GM12878 (cell line): ENCODE measurements around the gene SLC25A13. TPM values are rescaled to one million over a fixed set of nuclear protein-coding genes. Genes with fewer than 3 reads are reported as not detected.

Experiments
- ATAC-seq: fragments of 200-7000 bp; cut with Tn5 transposase; 3 replicates; pipeline ENCODE4 v1.9.1; 2020; ENCODE audit warnings: mild to moderate bottlenecking, moderate library complexity
- BruUV-seq: library from RNA; stranded (reverse); fragments of 400-500 nt; replicated peaks from 2 replicates; lab custom pipeline; 2021; lab: Mats Ljungman, UMichigan
- CTCF ChIA-PET: fragments of 300-600 bp; sonication (Branson Sonifier 250); formaldehyde crosslinking; extraction: SDS; loops from one replicate; lab custom pipeline; 2021; ENCODE audit warnings: inconsistent platforms; lab: Yijun Ruan, JAX
- POLR2A ChIA-PET: fragments of 350-600 bp; formaldehyde crosslinking; extraction: SDS; loops from one replicate; lab custom pipeline; 2021; ENCODE audit warnings: inconsistent platforms; lab: Charles Lee
- RAD21 ChIA-PET: fragments of 300-600 bp; sonication (Branson Sonifier 250); formaldehyde crosslinking; loops from one replicate; lab custom pipeline; 2023; ENCODE audit warnings: antibody characterized with exemption; ENCODE audit not compliant: unreplicated experiment; lab: Charles Lee
- SMC1A ChIA-PET: fragments of 300-600 bp; sonication (Branson Sonifier 250); formaldehyde crosslinking; loops from one replicate; lab custom pipeline; 2023; ENCODE audit not compliant: unreplicated experiment, uncharacterized antibody; lab: Charles Lee
- DNase-seq: peaks from one replicate; pipeline ENCODE4 v3.0.0-alpha.2; 2011; ENCODE audit warnings: low read depth, low spot score
- FAIRE-seq: peaks from 3 replicates; lab custom pipeline; 2011; peaks lifted over from hg19 to GRCh38; lab: Jason Lieb, UNC
- H2AFZ ChIP-seq: 2 replicates; pipeline ENCODE4 v1.6.0; 2011; ENCODE audit warnings: low read depth, low read length, control low read depth; ENCODE audit not compliant: control insufficient read depth
- H3K27ac ChIP-seq: 2 replicates; pipeline ENCODE4 v1.5.1; 2011; ENCODE audit warnings: control low read depth; ENCODE audit not compliant: control insufficient read depth, insufficient read depth
- H3K27me3 ChIP-seq, 2 experiments: replicated peaks in 1 of 2; 2 replicates each; pipeline versions ENCODE4 v1.6.0 to v1.6.1; 2011; ENCODE audit warnings: low read length in 1 of 2; ENCODE audit not compliant: control insufficient read depth in 2 of 2, insufficient read depth in 2 of 2
- H3K36me3 ChIP-seq, 2 experiments: 2 replicates each; pipeline ENCODE4 v1.5.1; 2011; ENCODE audit warnings: low read length in 1 of 2; ENCODE audit not compliant: control insufficient read depth in 2 of 2, insufficient read depth in 2 of 2
- H3K4me1 ChIP-seq: 2 replicates; pipeline ENCODE4 v1.6.1; 2011; ENCODE audit warnings: mild to moderate bottlenecking, low read length, moderate library complexity, mixed read lengths; ENCODE audit not compliant: control insufficient read depth, insufficient read depth
- H3K4me2 ChIP-seq: 2 replicates; pipeline ENCODE4 v1.6.0; 2011; ENCODE audit warnings: control low read depth; ENCODE audit not compliant: control insufficient read depth, insufficient read depth
- H3K4me3 ChIP-seq: fragments of 200-600 bp; sonication (generic); 2 replicates; pipeline ENCODE4 v1.5.1; 2016
- H3K79me2 ChIP-seq: 2 replicates; pipeline ENCODE4 v1.6.0; 2011; ENCODE audit warnings: low read length; ENCODE audit not compliant: control insufficient read depth, insufficient read depth
- H3K9ac ChIP-seq: 2 replicates; pipeline ENCODE4 v1.8.0; 2011; ENCODE audit warnings: low read length, control low read depth, mixed read lengths; ENCODE audit not compliant: control insufficient read depth, insufficient read depth
- H3K9me3 ChIP-seq: replicated peaks from 3 replicates; pipeline ENCODE4 v1.5.1; 2011; ENCODE audit warnings: mild to moderate bottlenecking, low read length; ENCODE audit not compliant: control insufficient read depth, insufficient read depth
- H4K20me1 ChIP-seq: 2 replicates; pipeline ENCODE4 v1.6.0; 2011; ENCODE audit not compliant: control insufficient read depth, insufficient read depth
- BCL11A ChIP-seq: IDR thresholded peaks from 2 replicates; pipeline ENCODE4 v1.6.1; 2011; ENCODE audit warnings: low read depth, low read length
- CTCF ChIP-seq, 3 experiments: IDR thresholded peaks in 2 of 3; conservative IDR thresholded peaks in 1 of 3; 2 replicates each; pipeline ENCODE4 v1.5.1; 2011; ENCODE audit warnings: low read depth in 3 of 3, low read length in 3 of 3, mild to moderate bottlenecking in 3 of 3, control low read depth in 2 of 3, moderate library complexity in 2 of 3, inconsistent platforms in 1 of 3, mixed read lengths in 1 of 3; ENCODE audit not compliant: control insufficient read depth in 2 of 3, insufficient read depth in 1 of 3; ENCODE audit errors: extremely low read depth in 1 of 3
- HDGF ChIP-seq: fragments of 450-650 bp; IDR thresholded peaks from 2 replicates; pipeline ENCODE4 v1.6.1; 2016; ENCODE audit warnings: antibody characterized with exemption
- MEF2A ChIP-seq: IDR thresholded peaks from 2 replicates; pipeline ENCODE4 v1.6.1; 2011; ENCODE audit warnings: low read depth, mild to moderate bottlenecking, low read length, moderate library complexity; ENCODE audit not compliant: insufficient read depth
- RAD21 ChIP-seq: IDR thresholded peaks from 2 replicates; pipeline ENCODE4 v1.6.1; 2011; ENCODE audit warnings: mild to moderate bottlenecking, low read depth, low read length, moderate library complexity; ENCODE audit not compliant: insufficient read depth
- RCOR1 ChIP-seq: conservative IDR thresholded peaks from 2 replicates; pipeline ENCODE4 v1.6.1; 2012; ENCODE audit warnings: low read depth, low read length, improper control_type of control experiment
- TBL1XR1 ChIP-seq: IDR thresholded peaks from 2 replicates; pipeline ENCODE4 v1.6.1; 2012; ENCODE audit warnings: low read depth, low read length, improper control_type of control experiment
- TCF12 ChIP-seq: IDR thresholded peaks from 2 replicates; pipeline ENCODE4 v1.6.1; 2011; ENCODE audit warnings: low read depth, mild to moderate bottlenecking, low read length
- YY1 ChIP-seq: IDR thresholded peaks from 2 replicates; pipeline ENCODE4 v1.6.1; 2011; ENCODE audit warnings: low read depth, mild to moderate bottlenecking, low read length
- ZNF687 ChIP-seq: fragments of 450-650 bp; IDR thresholded peaks from 2 replicates; pipeline ENCODE4 v1.6.1; 2017; ENCODE audit warnings: mild to moderate bottlenecking, moderate library complexity
- WGBS: methylation state at CpG from one replicate; pipeline ENCODE4 v1.1.6; 2016; ENCODE audit warnings: low lambda C conversion rate; ENCODE audit not compliant: insufficient replicate concordance, insufficient coverage; ENCODE audit errors: missing lambda C conversion rate; 5-methylcytosine and 5-hydroxymethylcytosine counted together
- in situ Hi-C: fragments of 300-500 bp; cut with MboI; formaldehyde crosslinking; loops from 9 replicates; pipeline ENCODE4 v1.14.3; 2018; ENCODE audit warnings: mixed read lengths
- intact Hi-C: fragments of 100-400 bp; cut with micrococcal nuclease; formaldehyde crosslinking; loops from one replicate; pipeline ENCODE4 v1.14.2; 2022; ENCODE audit not compliant: unreplicated experiment
- polyA plus RNA-seq, 11 experiments: library from polyadenylated mRNA; depleted of rRNA in 4 of 11; unstranded in 6 of 11; stranded (reverse) in 5 of 11; fragments of >200 nt; fragmentation: Nextera tagmentation in 4 of 11; fragmentation: Illumina TruSeq in 1 of 11; extraction: Ambion mirVana in 4 of 11; extraction: Trizol in 1 of 11; gene quantifications; 1 replicate in 1 of 11; 2 replicates in 10 of 11; pipeline versions ENCODE4 v1.2.1 to v1.2.3, GENCODE V29; 2011 to 2016; ENCODE audit warnings: inconsistent platforms in 2 of 11, missing spikeins in 2 of 11, low read depth in 1 of 11
- total RNA-seq, 4 experiments: library from RNA; depleted of rRNA in 3 of 4; stranded (reverse); fragments of >200 nt in 3 of 4; fragmentation: Illumina TruSeq in 1 of 4; extraction: Trizol in 1 of 4; gene quantifications; 2 replicates each; pipeline versions ENCODE4 v1.2.1 to v1.2.3, GENCODE V29; 2013 to 2021

The SLC25A13 gene
- total and polyA plus RNA-seq, 10 of the 15 experiments (the other 5 are each of a cell fraction or from before 2014, with no cell fraction given) = 7.0 to 24.7 (median 18.6) TPM

GRCh38 chr7:96225251-96225650, 96.6 kb downstream of the SLC25A13 start (continued):
- no peak for TF ChIP-seq RCOR1
- TF ChIP-seq ZNF687 = no peak
- TF ChIP-seq TBL1XR1 = no peak
- TF ChIP-seq YY1 = no peak

- Histone ChIP-seq H3K79me2 (no peaks in the 10 kb centered on the region), H3K9me3 (no peaks in the 10 kb centered on the region; the same call in 2 of the 3 replicates), H3K4me3 (no peak overlapping the region), H2AFZ (no peak overlapping the region), H3K27me3 (no peaks in the 10 kb centered on the region), H3K9ac (no peak overlapping the region), H3K27ac (no peak overlapping the region), H3K4me1 (no peaks in the 10 kb centered on the region), H3K4me2 (no peak overlapping the region), H4K20me1 (no peaks in the 10 kb centered on the region), H3K36me3 (no peaks in the 10 kb centered on the region; a peak in 1 of 4 replicates)
- intact Hi-C loops (no loop called here), in situ Hi-C loops (no loop called here)
- DNase-seq = no peak
- peak; percentile 59 for ATAC-seq
- WGBS = 100% methylated on average over 1 of the region's 1 CpG
- POLR2A ChIA-PET = no interaction called here
- TF ChIP-seq CTCF (IDR thresholded peaks at IDR 0.05 in 2 of 3, conservative IDR thresholded peaks at IDR 0.05 in 1 of 3; ENCODE audit: control insufficient read depth in 2 of 3, extremely low read depth in 1 of 3, insufficient read depth in 1 of 3, low read depth in 3 of 3, low read length in 3 of 3) (peak in 1 of 3 experiments; percentile 10; a peak in 1 of 6 replicates), TCF12 (no peak), RAD21 (peak; percentile 35), HDGF (no peak), MEF2A (no peak), BCL11A (no peak)
- no TSS peak for BruUV-seq
- CTCF ChIA-PET = interaction anchor here (1.0 to 1.7 kb wide), 4 partner anchors 14 to 189 kb away, joined by 3 to 5 read pairs (median 4); no protein-coding TSS in a partner anchor
- SMC1A ChIA-PET = interaction anchor here (0.8 to 1.3 kb wide), 2 partner anchors 118 to 803 kb away, joined by 3 read pairs; no protein-coding TSS in a partner anchor
- no peak for FAIRE-seq
- RAD21 ChIA-PET = no interaction called here
These were observed 97.2 kb downstream of the SLC25A13 start for GRCh38 chr7:96224685-96225084.
